ENCODE results near the gene MCM9. TPM values are rescaled to one million over a fixed set of nuclear protein-coding genes. Genes with fewer than 3 reads are reported as not detected.
A peak's percentile ranks its signal among the peaks of the same experiment; 100 is the strongest.

Gene MCM9
- polyA plus RNA-seq, 6 donors from 2014 or later: 15.2 to 39.9 (median 22.3) TPM

DNA sequence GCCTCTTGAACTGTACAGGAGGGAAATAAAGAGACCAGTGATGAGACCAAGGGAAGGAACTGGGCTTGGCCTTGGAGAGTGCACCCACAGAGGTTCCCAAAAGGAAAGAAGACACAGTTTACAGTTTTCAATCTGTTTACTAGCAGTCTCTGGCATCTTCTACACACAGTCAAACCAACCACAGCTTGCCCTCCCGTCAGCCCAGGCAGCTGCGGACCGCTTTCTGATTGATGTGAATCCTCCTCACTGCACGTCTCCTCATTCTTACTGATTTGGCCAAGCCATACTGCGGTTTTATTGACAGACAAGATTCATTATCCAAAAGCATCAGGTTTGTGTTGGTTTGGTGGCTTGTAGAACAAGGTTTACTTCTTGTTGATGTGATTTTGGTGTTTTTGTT, 145.5 kb downstream of the MCM9 start:
- Mint-ChIP-seq H3K27me3 (no peaks in the 10 kb centered on the region), H3K27ac (peak overlapping the region in 2 of 6 donors; percentile 29 to 44), H3K9me3 (peaks cover 0 to 2% (median 0%) of the 10 kb centered on the region in 7 donors), H3K4me3 (no peak overlapping the region), H3K36me3 (peaks cover 0 to 5% of the 10 kb centered on the region in 2 donors), H3K4me1 (peaks cover 9 to 17% (median 9%) of the 10 kb centered on the region in 3 donors)
- ATAC-seq (ENCODE audit: low read depth in 2 of 2): no peak
- DNase-seq: no peak

DNA sequence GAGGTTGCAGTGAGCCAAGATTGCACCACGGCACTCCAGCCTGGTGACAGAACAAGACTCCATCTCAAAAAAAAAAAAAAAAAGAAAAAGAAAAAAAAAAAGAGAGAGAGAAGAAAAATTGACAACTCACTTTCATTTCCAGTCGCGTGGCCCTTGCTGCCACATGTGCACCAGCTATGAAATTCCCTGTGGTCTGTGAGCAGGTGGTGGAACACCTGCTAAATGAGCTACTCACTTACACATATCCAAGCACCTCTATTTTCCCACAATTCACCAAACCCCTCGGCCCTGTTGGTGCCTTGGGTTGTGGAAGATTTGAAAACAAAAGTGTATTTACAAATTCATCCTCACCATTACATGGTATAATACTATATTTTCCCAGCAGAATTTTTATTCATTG, 146.3 kb downstream of the MCM9 start:
- Mint-ChIP-seq H3K9me3 (peaks cover 0 to 2% (median 0%) of the 10 kb centered on the region in 7 donors), H3K4me3 (no peak overlapping the region), H3K27ac (no peak overlapping the region), H3K4me1 (peaks cover 9 to 17% (median 9%) of the 10 kb centered on the region in 3 donors), H3K36me3 (peaks cover 0 to 5% of the 10 kb centered on the region in 2 donors), H3K27me3 (no peaks in the 10 kb centered on the region)
- ATAC-seq (ENCODE audit: low read depth in 2 of 2) (no peak), DNase-seq (no peak)

DNA sequence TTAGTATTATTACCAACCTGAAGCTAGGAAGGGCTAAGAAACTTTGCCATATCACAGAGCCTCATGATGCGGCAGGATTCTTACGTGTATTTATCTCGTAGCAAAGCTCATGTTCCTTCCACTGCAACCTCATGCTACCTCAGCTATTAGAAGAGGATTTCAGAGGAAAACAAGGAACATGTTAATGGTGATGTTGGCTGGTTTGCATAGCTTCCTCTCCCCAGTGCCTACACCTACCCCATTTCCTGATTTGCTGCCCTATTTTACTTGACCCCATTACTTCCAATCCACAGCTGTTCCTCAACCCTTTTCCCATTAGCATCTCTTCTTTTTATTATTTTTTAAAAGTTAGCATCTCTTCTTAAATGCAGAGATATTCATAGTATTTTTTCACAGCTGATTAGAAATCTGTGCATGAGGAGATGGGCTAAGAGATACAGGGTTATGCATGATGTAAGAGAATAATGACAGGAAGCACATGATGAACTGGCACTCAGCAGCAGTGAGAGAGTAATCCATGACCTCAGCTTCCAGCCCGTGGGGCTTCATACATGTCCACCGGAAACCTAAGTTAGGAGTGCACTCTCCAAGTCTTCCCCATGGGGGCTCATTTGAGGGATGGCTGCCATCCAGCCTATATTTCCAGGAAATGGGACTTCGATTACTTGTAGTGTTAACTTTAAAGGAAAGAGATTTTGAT, 147.1 kb downstream of the MCM9 start:
- H3K4me1 Mint-ChIP-seq: peaks cover 9 to 17% (median 9%) of the 10 kb centered on the region in 3 donors
- peaks cover 0 to 5% of the 10 kb centered on the region in 2 donors for H3K36me3 Mint-ChIP-seq
- H3K9me3 Mint-ChIP-seq: peaks cover 0 to 2% (median 0%) of the 10 kb centered on the region in 7 donors
- H3K4me3 Mint-ChIP-seq: no peak overlapping the region
- no peaks in the 10 kb centered on the region for H3K27me3 Mint-ChIP-seq
- no peak for ATAC-seq (ENCODE audit: low read depth in 2 of 2)
- H3K27ac Mint-ChIP-seq: peak overlapping the region in 1 of 6 donors; percentile 10
- no peak for DNase-seq

DNA sequence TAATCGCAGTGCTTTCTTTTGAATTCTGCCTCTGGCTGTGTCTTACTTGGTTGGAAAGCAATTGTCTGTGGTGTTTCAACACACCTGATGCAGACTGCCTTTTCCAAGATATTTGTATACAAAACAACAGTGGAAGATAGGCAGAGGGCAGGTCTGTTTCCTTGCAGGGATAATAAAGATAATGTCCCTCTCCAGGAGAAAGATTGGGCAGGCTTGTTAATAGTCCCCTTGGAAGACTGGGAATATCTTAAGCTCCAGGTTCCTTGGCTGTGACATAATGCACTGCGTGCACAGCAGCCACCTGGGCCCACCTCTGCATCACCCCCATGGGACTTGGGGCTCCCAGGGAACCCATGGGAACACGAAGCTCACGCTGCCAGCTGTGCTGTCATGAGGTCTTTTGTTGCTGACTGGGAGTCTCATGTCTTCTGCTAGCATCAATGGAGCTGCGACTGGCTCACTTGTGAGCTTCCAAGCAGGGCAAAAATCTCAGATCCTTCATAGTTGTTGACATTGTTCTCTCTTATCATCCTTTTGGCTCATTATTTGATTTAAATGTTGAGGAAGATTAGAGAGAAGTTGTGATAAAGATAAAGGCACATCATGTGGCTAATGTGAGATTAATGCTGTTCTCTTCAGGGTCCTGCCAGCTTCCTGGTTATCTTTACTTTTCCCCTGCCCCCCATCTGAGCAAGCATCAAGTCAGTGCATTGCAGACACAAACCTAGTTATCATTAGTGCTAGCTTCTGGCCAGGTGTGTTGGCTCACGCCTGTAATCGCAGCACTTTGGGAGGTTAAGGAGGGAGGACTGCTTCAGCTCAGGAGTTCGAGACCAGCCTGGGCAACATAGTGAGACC, 148.1 kb downstream of the MCM9 start:
- Mint-ChIP-seq H3K9me3 (no peaks in the 10 kb centered on the region), H3K27me3 (no peaks in the 10 kb centered on the region), H3K36me3 (no peaks in the 10 kb centered on the region), H3K4me1 (peaks cover 9 to 17% (median 9%) of the 10 kb centered on the region in 3 donors), H3K4me3 (peak overlapping the region in 1 of 8 donors; percentile 1), H3K27ac (no peak overlapping the region)
- no peak for DNase-seq
- no peak for ATAC-seq (ENCODE audit: low read depth in 2 of 2)

DNA sequence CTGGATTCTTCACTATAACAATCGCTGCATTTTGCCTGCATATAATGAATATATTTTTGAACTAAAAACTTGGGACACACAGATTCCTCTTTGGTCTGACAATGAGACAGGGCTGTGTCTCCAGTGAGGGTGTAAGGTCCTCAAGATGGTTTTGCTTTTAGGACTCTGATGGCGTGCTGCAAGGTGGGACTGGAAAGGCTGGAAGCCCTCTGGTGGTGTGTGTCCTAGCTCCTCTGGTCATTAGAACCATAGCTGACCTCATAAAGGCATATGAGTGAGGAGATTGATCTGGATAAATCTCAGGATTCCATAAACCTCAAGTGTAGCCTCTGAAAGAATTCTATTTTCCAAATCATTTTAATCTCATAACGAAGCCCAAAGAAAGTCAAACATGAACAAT, 149.4 kb downstream of the MCM9 start:
- H3K9me3 Mint-ChIP-seq: no peaks in the 10 kb centered on the region
- no peak overlapping the region for H3K27ac Mint-ChIP-seq
- ATAC-seq (ENCODE audit: low read depth in 2 of 2) (no peak), DNase-seq (no peak)
- H3K27me3 Mint-ChIP-seq: no peaks in the 10 kb centered on the region
- H3K4me3 Mint-ChIP-seq: no peak overlapping the region
- no peaks in the 10 kb centered on the region for H3K36me3 Mint-ChIP-seq
- peaks cover 9 to 17% (median 9%) of the 10 kb centered on the region in 3 donors for H3K4me1 Mint-ChIP-seq

GRCh38 chr6:118784641-118785164, 150.3 kb downstream of the MCM9 start:
- ATAC-seq (ENCODE audit: low read depth in 2 of 2) (no peak), DNase-seq (no peak)
- Mint-ChIP-seq H3K36me3 (no peaks in the 10 kb centered on the region), H3K9me3 (no peaks in the 10 kb centered on the region), H3K27me3 (no peaks in the 10 kb centered on the region), H3K4me3 (no peak overlapping the region), H3K27ac (peak overlapping the region in 2 of 6 donors; percentile 88 to 96), H3K4me1 (peaks cover 9 to 17% (median 9%) of the 10 kb centered on the region in 3 donors)

DNA sequence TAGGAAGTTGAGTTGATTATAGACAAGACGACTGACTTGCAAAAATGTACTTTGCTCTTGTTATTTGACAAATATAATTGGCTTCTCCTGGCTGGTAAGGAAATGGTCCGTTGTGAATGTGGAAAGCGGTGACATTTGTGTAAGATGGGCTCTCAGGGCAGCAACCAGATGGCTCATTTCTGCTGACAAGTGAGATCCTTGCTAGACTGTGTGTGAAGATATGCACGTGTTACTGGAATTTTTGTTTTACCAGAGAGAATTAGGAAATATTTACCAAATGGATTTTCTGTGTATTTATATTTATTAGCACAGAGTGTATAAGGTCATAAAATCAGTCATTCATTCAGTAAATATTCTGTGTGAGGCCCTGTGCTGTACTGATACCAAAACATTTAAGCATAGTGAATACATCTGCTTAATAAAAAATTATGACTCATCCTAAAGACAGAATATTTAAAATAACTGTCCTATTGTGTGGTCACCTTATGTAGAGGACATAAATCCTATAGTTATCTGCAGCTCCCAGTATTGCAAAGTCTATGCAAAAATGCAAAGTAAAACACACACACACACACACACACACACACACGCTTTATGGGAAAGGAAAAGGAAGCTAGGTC, 150.9 kb downstream of the MCM9 start:
- Mint-ChIP-seq H3K9me3 (no peaks in the 10 kb centered on the region), H3K4me3 (no peak overlapping the region), H3K4me1 (peaks cover 9 to 17% (median 9%) of the 10 kb centered on the region in 3 donors), H3K27ac (peak overlapping the region in 2 of 6 donors; percentile 88 to 96), H3K36me3 (no peaks in the 10 kb centered on the region), H3K27me3 (no peaks in the 10 kb centered on the region)
- DNase-seq (no peak), ATAC-seq (ENCODE audit: low read depth in 2 of 2) (no peak)

- Mint-ChIP-seq H3K36me3 (no peaks in the 10 kb centered on the region), H3K4me3 (no peak overlapping the region), H3K4me1 (peaks cover 2 to 6% (median 3%) of the 10 kb centered on the region in 3 donors), H3K27ac (peak overlapping the region in 1 of 6 donors; percentile 63), H3K9me3 (no peaks in the 10 kb centered on the region), H3K27me3 (no peaks in the 10 kb centered on the region)
- DNase-seq (no peak), ATAC-seq (ENCODE audit: low read depth in 2 of 2) (no peak)
Observed at GRCh38 chr6:118782651-118783050, 152.3 kb downstream of the MCM9 start.

DNA sequence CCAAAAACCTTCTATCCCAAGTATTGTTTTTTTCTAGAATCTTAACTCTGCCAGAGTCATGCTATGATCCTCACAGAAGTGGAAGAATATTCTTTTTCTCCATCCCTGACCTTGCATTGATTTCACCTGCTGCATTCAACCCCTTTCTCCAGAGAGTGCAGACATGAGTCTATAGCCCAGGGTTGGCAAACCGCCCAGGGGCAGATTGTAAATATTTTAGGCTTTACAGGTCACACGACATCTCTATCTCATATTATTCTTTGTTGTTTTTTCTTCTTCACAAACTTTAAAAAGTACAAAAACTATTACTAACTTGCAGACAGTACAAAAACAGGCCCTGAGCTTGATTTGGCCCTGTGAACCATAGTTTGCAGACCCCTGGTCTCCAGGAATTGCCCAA, 153.1 kb downstream of the MCM9 start:
- no peaks in the 10 kb centered on the region for H3K9me3 Mint-ChIP-seq
- H3K27me3 Mint-ChIP-seq: no peaks in the 10 kb centered on the region
- peaks cover 0 to 5% (median 0%) of the 10 kb centered on the region in 3 donors for H3K4me1 Mint-ChIP-seq
- H3K27ac Mint-ChIP-seq: no peak overlapping the region
- no peak overlapping the region for H3K4me3 Mint-ChIP-seq
- H3K36me3 Mint-ChIP-seq: no peaks in the 10 kb centered on the region
- DNase-seq (no peak), ATAC-seq (ENCODE audit: low read depth in 2 of 2) (no peak)

DNA sequence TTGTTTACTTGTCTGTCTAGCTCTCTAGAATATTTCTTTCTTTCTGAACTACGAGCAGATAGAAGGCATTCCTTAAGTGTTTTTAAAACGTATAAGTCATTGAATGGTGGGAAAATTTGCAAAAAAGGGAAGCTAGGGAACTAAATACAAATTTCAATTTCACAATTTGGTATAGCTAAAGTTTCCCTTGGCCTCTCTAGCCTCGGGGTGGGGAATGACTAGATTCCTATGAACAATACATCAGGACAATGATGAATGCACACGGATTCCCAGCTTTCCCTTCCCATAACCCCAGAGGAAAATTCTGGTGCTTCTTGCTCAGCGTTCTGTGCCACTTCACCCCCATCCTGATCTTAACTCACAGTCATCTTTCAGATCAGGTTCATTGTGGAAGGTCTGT, 154.3 kb downstream of the MCM9 start:
- DNase-seq (no peak), ATAC-seq (ENCODE audit: low read depth in 2 of 2) (no peak)
- Mint-ChIP-seq H3K27ac (no peak overlapping the region), H3K36me3 (no peaks in the 10 kb centered on the region), H3K4me1 (peaks cover 0 to 11% (median 4%) of the 10 kb centered on the region in 3 donors), H3K9me3 (no peaks in the 10 kb centered on the region), H3K27me3 (peaks cover 0 to 5% (median 0%) of the 10 kb centered on the region in 3 donors), H3K4me3 (no peak overlapping the region)

DNA sequence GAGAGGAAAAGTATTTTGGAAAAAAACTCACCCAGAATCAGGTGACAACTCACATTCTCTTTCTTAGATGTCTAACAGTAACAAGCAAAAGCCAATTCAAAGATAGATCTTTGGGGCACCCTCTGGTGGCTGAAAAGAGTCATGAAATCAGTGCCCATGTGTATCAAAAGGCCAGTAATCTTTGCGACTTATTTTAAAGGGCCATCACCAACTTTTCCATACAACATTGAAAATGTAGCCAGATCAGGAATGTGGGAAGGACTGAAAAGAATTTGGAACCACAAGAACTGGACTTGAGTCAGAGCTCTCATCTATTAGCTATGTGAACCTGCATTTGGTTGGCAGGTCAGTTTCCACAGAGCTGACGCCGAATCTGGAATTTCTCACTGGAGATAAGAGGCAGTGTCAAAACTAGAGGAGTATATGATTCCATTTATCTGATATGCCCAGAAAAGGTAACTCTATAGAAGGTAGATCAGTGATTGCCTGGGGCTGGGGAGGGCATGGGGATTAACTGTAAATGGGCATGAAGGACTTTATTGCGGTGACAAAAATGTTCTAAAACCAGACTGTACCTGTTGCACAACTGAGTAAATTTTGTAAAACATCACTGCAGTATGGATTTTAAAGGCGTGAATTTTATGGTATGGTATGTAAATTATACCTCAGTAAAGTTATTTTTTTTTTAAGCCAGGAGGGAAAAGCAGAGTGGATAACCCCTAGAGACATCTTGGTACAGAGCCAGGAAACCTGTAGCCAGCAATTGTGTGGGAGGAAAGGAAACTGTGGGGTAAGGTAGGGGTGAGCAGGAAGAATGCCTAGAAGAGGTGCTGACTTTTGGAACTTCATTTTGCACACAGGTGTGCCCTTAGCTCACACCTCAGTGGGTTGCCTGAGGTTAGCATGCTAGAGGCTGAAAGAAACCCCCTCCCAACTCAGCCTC, 158.1 kb downstream of the MCM9 start:
- Mint-ChIP-seq H3K9me3 (no peaks in the 10 kb centered on the region), H3K4me1 (peaks cover 0 to 11% (median 4%) of the 10 kb centered on the region in 3 donors), H3K36me3 (no peaks in the 10 kb centered on the region), H3K27me3 (peaks cover 0 to 5% (median 0%) of the 10 kb centered on the region in 3 donors), H3K27ac (no peak overlapping the region), H3K4me3 (no peak overlapping the region)
- DNase-seq (peak; percentile 57), ATAC-seq (ENCODE audit: low read depth in 2 of 2) (peak; percentile 69 to 71)

DNA sequence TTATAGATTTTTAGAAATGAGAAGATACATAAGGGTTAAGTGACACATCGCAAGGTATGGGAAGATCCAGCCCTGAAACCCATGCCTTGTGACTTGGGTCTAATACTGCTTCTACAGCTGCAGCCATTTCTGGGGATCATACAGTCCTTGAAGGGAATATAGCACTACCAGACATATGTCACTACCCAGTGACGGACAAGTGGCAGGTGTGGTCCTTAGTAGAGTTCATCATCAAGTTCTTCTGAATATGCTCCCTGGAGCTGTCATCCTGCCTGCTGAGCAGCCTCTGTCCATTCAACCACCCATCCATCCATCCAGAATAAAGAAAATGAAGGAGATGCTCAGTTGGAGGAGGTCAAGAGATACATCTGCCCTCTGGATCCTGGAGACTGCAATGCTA, 159.6 kb downstream of the MCM9 start:
- Mint-ChIP-seq H3K27ac (no peak overlapping the region), H3K9me3 (no peaks in the 10 kb centered on the region), H3K4me1 (peaks cover 0 to 11% (median 4%) of the 10 kb centered on the region in 3 donors), H3K36me3 (no peaks in the 10 kb centered on the region), H3K27me3 (peaks cover 0 to 5% (median 0%) of the 10 kb centered on the region in 3 donors), H3K4me3 (no peak overlapping the region)
- ATAC-seq (ENCODE audit: low read depth in 2 of 2) (no peak), DNase-seq (no peak)

Data from naive B cell (primary cell).